ENCODE measurements around the gene G0S2.

Gene G0S2

DNA sequence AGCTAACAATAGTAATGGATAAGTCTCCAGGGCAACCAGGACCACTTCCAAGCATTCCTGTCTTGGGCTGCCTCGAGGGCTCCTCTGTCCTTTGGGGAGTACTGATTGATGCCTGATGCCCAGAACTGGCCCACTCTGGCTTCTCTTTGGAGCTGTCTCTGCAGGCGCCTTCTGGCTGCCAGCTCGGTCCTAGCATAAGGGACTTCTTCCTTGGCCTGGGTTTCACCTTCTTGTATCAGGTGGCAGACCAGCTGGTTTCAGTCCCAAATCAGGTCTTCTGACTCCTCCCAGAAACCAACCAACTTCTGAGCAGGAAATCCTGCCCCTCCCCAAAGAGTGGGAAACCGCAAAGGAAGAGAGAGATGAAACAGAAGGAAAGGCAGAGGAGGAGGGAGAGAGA, 10.6 kb downstream of the G0S2 start:
- H3K27ac ChIP-seq: no peak overlapping the region
- TF ChIP-seq ZFX (IDR thresholded peaks at IDR 0.05; ENCODE audit: borderline replicate concordance): no peak
- no peak for TF ChIP-seq CTCF (IDR thresholded peaks at IDR 0.05)

DNA sequence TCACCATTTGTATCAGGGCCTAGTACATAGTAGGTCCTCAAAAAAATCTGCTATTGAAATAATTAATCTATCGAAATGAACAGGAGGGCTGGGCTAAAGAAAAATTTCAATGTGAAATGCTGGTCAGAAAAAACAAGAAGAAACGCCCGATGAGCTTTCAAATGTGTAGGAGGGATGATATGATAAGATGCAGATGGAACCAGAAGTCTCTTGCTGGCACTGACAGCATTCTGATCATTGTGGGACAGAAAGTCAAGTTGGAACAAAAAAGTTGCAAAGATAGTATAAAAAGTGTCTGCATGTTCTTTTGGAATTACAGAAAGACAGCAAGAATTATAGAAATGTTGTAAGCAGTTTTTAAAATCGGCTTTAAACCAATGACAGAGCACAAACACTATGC, 11.1 kb downstream of the G0S2 start:
- H3K27ac ChIP-seq: no peak overlapping the region
- TF ChIP-seq CTCF (IDR thresholded peaks at IDR 0.05) (no peak), ZFX (IDR thresholded peaks at IDR 0.05; ENCODE audit: borderline replicate concordance) (no peak)

- H3K27ac ChIP-seq: no peak overlapping the region
- no peak for TF ChIP-seq ZFX (IDR thresholded peaks at IDR 0.05; ENCODE audit: borderline replicate concordance)
These were observed 13.6 kb downstream of the G0S2 start for GRCh38 chr1:209688746-209689234.

- no peak overlapping the region for H3K27ac ChIP-seq
These were observed 14.3 kb downstream of the G0S2 start for GRCh38 chr1:209689477-209689876.

GRCh38 chr1:209691237-209691636, 16.0 kb downstream of the G0S2 start:
- no peak for TF ChIP-seq ZFX (IDR thresholded peaks at IDR 0.05; ENCODE audit: borderline replicate concordance)
- TF ChIP-seq CTCF (IDR thresholded peaks at IDR 0.05): no peak
- H3K27ac ChIP-seq: no peak overlapping the region

More at GRCh38 chr1:209689477-209689876, 14.3 kb downstream of the G0S2 start:
- TF ChIP-seq ZFX (IDR thresholded peaks at IDR 0.05; ENCODE audit: borderline replicate concordance) (no peak), CTCF (IDR thresholded peaks at IDR 0.05) (no peak)

GRCh38 chr1:209692296-209692695, 17.1 kb downstream of the G0S2 start:
- TF ChIP-seq ZFX (IDR thresholded peaks at IDR 0.05; ENCODE audit: borderline replicate concordance) (no peak), CTCF (IDR thresholded peaks at IDR 0.05) (no peak)
- H3K27ac ChIP-seq: no peak overlapping the region

DNA sequence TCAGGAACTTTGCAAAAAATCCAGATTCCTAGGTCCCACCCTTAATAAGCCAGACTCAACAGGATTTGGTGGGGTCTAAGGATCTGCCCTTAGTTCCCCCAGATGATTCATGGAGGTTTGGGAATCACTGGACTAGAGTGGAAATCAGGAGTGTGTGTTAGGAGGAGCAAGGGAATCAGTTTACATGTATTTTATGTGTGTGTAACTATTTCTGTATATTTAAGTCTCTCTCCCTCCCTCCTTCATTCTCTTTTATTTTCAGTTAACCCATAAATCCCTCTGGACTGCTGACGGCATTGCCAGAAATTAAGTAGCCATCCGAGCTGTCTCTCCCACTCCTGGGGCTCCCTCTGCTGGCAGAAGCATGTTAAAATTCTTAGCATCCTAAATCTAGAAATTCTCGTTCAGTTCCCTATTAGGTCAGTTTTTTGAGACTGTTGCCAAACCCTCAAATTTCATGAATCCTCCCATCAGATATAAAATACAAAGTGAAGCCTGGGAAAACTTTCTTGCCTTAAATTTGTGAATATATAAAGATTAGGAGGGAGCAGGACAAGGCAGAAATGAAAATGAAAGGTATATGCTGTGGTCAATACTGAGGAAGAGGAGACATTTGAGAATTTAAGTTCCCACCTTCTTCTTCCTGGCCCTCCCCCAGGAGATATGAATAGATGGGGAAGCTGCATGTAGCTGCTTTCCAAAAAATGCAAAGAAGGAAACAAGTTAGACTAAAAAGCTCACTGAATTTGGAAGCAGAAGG, 17.7 kb downstream of the G0S2 start:
- TF ChIP-seq ZFX (IDR thresholded peaks at IDR 0.05; ENCODE audit: borderline replicate concordance) (no peak), CTCF (IDR thresholded peaks at IDR 0.05) (peak; percentile 98)
- no peak overlapping the region for H3K27ac ChIP-seq
